ENCODE measurements around the gene GADL1.

- TF ChIP-seq CTCF (IDR thresholded peaks at IDR 0.05; ENCODE audit: low read depth, low read length, poor library complexity, severe bottlenecking) (no peak), EZH2phosphoT487 (IDR thresholded peaks at IDR 0.05; ENCODE audit: borderline replicate concordance, low read length) (no peak)
These were observed 89.5 kb downstream of the GADL1 start for GRCh38 chr3:30804984-30805383.

All from DOHH2 (cell line).